Erythroblast (primary cell): Measurements from ENCODE around the gene DGKI.

Source experiments
- GATA1 ChIP-seq: IDR thresholded peaks from 2 replicates; pipeline ENCODE4 v1.6.1; 2011; ENCODE audit warnings: low read depth, mild to moderate bottlenecking, control low read depth, low read length, moderate library complexity
- POLR2A ChIP-seq: IDR thresholded peaks from 2 replicates; pipeline ENCODE4 v1.6.1; 2011; ENCODE audit warnings: mild to moderate bottlenecking, low read length

- TF ChIP-seq GATA1 (no peak), POLR2A (no peak)
These were observed 211.6 kb downstream of the DGKI start for GRCh38 chr7:137635132-137635531.
